GM12878 (cell line): ENCODE results near the gene CARM1. TPM values are rescaled to one million over a fixed set of nuclear protein-coding genes. Genes with fewer than 3 reads are reported as not detected.

Experiments used
- ATAC-seq: fragments of 200-7000 bp; cut with Tn5 transposase; 3 replicates; pipeline ENCODE4 v1.9.1; 2020; ENCODE audit warnings: mild to moderate bottlenecking, moderate library complexity
- BruUV-seq: library from RNA; stranded (reverse); fragments of 400-500 nt; replicated peaks from 2 replicates; lab custom pipeline; 2021; lab: Mats Ljungman, UMichigan
- CTCF ChIA-PET: fragments of 300-600 bp; sonication (Branson Sonifier 250); formaldehyde crosslinking; extraction: SDS; loops from one replicate; lab custom pipeline; 2021; ENCODE audit warnings: inconsistent platforms; lab: Yijun Ruan, JAX
- POLR2A ChIA-PET: fragments of 350-600 bp; formaldehyde crosslinking; extraction: SDS; loops from one replicate; lab custom pipeline; 2021; ENCODE audit warnings: inconsistent platforms; lab: Charles Lee
- RAD21 ChIA-PET: fragments of 300-600 bp; sonication (Branson Sonifier 250); formaldehyde crosslinking; loops from one replicate; lab custom pipeline; 2023; ENCODE audit warnings: antibody characterized with exemption; ENCODE audit not compliant: unreplicated experiment; lab: Charles Lee
- SMC1A ChIA-PET: fragments of 300-600 bp; sonication (Branson Sonifier 250); formaldehyde crosslinking; loops from one replicate; lab custom pipeline; 2023; ENCODE audit not compliant: unreplicated experiment, uncharacterized antibody; lab: Charles Lee
- DNase-seq: peaks from one replicate; pipeline ENCODE4 v3.0.0-alpha.2; 2011; ENCODE audit warnings: low read depth, low spot score
- FAIRE-seq: peaks from 3 replicates; lab custom pipeline; 2011; peaks lifted over from hg19 to GRCh38; lab: Jason Lieb, UNC
- H2AFZ ChIP-seq: 2 replicates; pipeline ENCODE4 v1.6.0; 2011; ENCODE audit warnings: low read depth, low read length, control low read depth; ENCODE audit not compliant: control insufficient read depth
- H3K27ac ChIP-seq: 2 replicates; pipeline ENCODE4 v1.5.1; 2011; ENCODE audit warnings: control low read depth; ENCODE audit not compliant: control insufficient read depth, insufficient read depth
- H3K27me3 ChIP-seq, 2 experiments: replicated peaks in 1 of 2; 2 replicates each; pipeline versions ENCODE4 v1.6.0 to v1.6.1; 2011; ENCODE audit warnings: low read length in 1 of 2; ENCODE audit not compliant: control insufficient read depth in 2 of 2, insufficient read depth in 2 of 2
- H3K36me3 ChIP-seq, 2 experiments: 2 replicates each; pipeline ENCODE4 v1.5.1; 2011; ENCODE audit warnings: low read length in 1 of 2; ENCODE audit not compliant: control insufficient read depth in 2 of 2, insufficient read depth in 2 of 2
- H3K4me1 ChIP-seq: 2 replicates; pipeline ENCODE4 v1.6.1; 2011; ENCODE audit warnings: mild to moderate bottlenecking, low read length, moderate library complexity, mixed read lengths; ENCODE audit not compliant: control insufficient read depth, insufficient read depth
- H3K4me2 ChIP-seq: 2 replicates; pipeline ENCODE4 v1.6.0; 2011; ENCODE audit warnings: control low read depth; ENCODE audit not compliant: control insufficient read depth, insufficient read depth
- H3K4me3 ChIP-seq: fragments of 200-600 bp; sonication (generic); 2 replicates; pipeline ENCODE4 v1.5.1; 2016
- H3K79me2 ChIP-seq: 2 replicates; pipeline ENCODE4 v1.6.0; 2011; ENCODE audit warnings: low read length; ENCODE audit not compliant: control insufficient read depth, insufficient read depth
- H3K9ac ChIP-seq: 2 replicates; pipeline ENCODE4 v1.8.0; 2011; ENCODE audit warnings: low read length, control low read depth, mixed read lengths; ENCODE audit not compliant: control insufficient read depth, insufficient read depth
- H3K9me3 ChIP-seq: replicated peaks from 3 replicates; pipeline ENCODE4 v1.5.1; 2011; ENCODE audit warnings: mild to moderate bottlenecking, low read length; ENCODE audit not compliant: control insufficient read depth, insufficient read depth
- H4K20me1 ChIP-seq: 2 replicates; pipeline ENCODE4 v1.6.0; 2011; ENCODE audit not compliant: control insufficient read depth, insufficient read depth
- BACH1 ChIP-seq: fragments of 450-650 bp; IDR thresholded peaks from 2 replicates; pipeline ENCODE4 v1.6.1; 2017; ENCODE audit warnings: mild to moderate bottlenecking, borderline replicate concordance
- BCL11A ChIP-seq: IDR thresholded peaks from 2 replicates; pipeline ENCODE4 v1.6.1; 2011; ENCODE audit warnings: low read depth, low read length
- GATAD2B ChIP-seq: fragments of 450-650 bp; conservative IDR thresholded peaks from 2 replicates; pipeline ENCODE4 v1.6.1; 2017; ENCODE audit warnings: low read depth, mild to moderate bottlenecking, moderate library complexity
- JUND ChIP-seq: IDR thresholded peaks from 2 replicates; pipeline ENCODE4 v1.6.1; 2012; ENCODE audit warnings: low read depth, mild to moderate bottlenecking, low read length, improper control_type of control experiment, moderate library complexity
- RAD51 ChIP-seq: fragments of 450-650 bp; IDR thresholded peaks from 2 replicates; pipeline ENCODE4 v1.6.1; 2016; ENCODE audit warnings: moderate library complexity, mild to moderate bottlenecking, inconsistent platforms
- SREBF2 ChIP-seq: IDR thresholded peaks from 2 replicates; pipeline ENCODE4 v1.6.1; 2012; ENCODE audit warnings: mild to moderate bottlenecking, low read length
- TBL1XR1 ChIP-seq: IDR thresholded peaks from 2 replicates; pipeline ENCODE4 v1.6.1; 2012; ENCODE audit warnings: low read depth, low read length, improper control_type of control experiment
- ZBED1 ChIP-seq: IDR thresholded peaks from 2 replicates; pipeline ENCODE4 v1.6.1; 2016; ENCODE audit warnings: borderline replicate concordance
- WGBS: methylation state at CpG from one replicate; pipeline ENCODE4 v1.1.6; 2016; ENCODE audit warnings: low lambda C conversion rate; ENCODE audit not compliant: insufficient replicate concordance, insufficient coverage; ENCODE audit errors: missing lambda C conversion rate; 5-methylcytosine and 5-hydroxymethylcytosine counted together
- in situ Hi-C: fragments of 300-500 bp; cut with MboI; formaldehyde crosslinking; loops from 9 replicates; pipeline ENCODE4 v1.14.3; 2018; ENCODE audit warnings: mixed read lengths
- intact Hi-C: fragments of 100-400 bp; cut with micrococcal nuclease; formaldehyde crosslinking; loops from one replicate; pipeline ENCODE4 v1.14.2; 2022; ENCODE audit not compliant: unreplicated experiment
- polyA plus RNA-seq, 11 experiments: library from polyadenylated mRNA; depleted of rRNA in 4 of 11; unstranded in 6 of 11; stranded (reverse) in 5 of 11; fragments of >200 nt; fragmentation: Nextera tagmentation in 4 of 11; fragmentation: Illumina TruSeq in 1 of 11; extraction: Ambion mirVana in 4 of 11; extraction: Trizol in 1 of 11; gene quantifications; 1 replicate in 1 of 11; 2 replicates in 10 of 11; pipeline versions ENCODE4 v1.2.1 to v1.2.3, GENCODE V29; 2011 to 2016; ENCODE audit warnings: inconsistent platforms in 2 of 11, missing spikeins in 2 of 11, low read depth in 1 of 11
- total RNA-seq, 4 experiments: library from RNA; depleted of rRNA in 3 of 4; stranded (reverse); fragments of >200 nt in 3 of 4; fragmentation: Illumina TruSeq in 1 of 4; extraction: Trizol in 1 of 4; gene quantifications; 2 replicates each; pipeline versions ENCODE4 v1.2.1 to v1.2.3, GENCODE V29; 2013 to 2021
- TF ChIP-seq, protein P1 (sequence below): fragments of 450-650 bp; IDR thresholded peaks from 2 replicates; pipeline ENCODE4 v1.6.1; 2017; ENCODE audit warnings: mild to moderate bottlenecking

The CARM1 gene
- total and polyA plus RNA-seq, 10 of the 15 experiments (the other 5 are each of a cell fraction or from before 2014, with no cell fraction given): 0.45 to 116 (median 39.7) TPM

DNA sequence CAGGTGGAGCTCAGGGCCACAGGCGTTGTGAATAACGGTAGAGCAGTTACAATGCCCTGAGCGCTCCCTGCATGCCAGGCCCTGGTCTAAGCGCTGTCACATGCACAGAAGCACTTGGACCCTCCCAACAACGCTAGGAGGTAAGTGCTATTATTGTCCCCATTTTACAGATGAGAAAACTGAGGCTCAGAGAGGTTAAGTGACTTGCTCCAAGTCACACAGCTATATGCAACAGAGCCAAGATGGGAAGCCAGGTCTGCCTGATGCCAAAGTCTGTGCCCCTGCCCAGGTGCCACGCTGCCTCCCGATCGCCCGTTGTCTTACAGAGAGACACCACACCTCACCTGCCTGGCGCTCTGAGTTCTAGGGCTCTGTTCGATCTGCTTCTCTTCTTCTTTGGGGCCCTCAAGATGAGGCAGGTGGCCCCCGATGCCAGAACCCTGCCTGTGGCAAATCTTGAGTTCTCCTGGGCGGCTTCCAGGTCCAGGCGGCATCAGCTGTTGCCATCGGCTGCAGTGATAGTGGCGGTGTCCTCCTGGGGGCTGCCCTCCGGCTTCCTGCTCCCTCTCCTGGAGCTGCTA, 37.1 kb downstream of the CARM1 start:
- ChIA-PET POLR2A (no interaction called here), SMC1A (no interaction called here), CTCF (no interaction called here), RAD21 (no interaction called here)
- no peak for DNase-seq
- ATAC-seq: no peak
- Histone ChIP-seq H3K27ac (no peak overlapping the region), H3K9ac (no peak overlapping the region), H3K4me1 (no peaks in the 10 kb centered on the region), H3K79me2 (no peaks in the 10 kb centered on the region; the same call in 1 of the 2 replicates), H3K4me2 (no peak overlapping the region), H3K27me3 (no peaks in the 10 kb centered on the region), H2AFZ (no peak overlapping the region), H3K9me3 (no peaks in the 10 kb centered on the region), H3K36me3 (peaks cover 15 to 40% of the 10 kb centered on the region in 2 experiments; a peak in 3 of 4 replicates), H3K4me3 (no peak overlapping the region), H4K20me1 (no peaks in the 10 kb centered on the region)
- TF ChIP-seq RAD51: no peak
- TF ChIP-seq ZBED1: no peak
- TF ChIP-seq SREBF2: no peak
- TF ChIP-seq BACH1: no peak
- TF ChIP-seq, protein P1, sequence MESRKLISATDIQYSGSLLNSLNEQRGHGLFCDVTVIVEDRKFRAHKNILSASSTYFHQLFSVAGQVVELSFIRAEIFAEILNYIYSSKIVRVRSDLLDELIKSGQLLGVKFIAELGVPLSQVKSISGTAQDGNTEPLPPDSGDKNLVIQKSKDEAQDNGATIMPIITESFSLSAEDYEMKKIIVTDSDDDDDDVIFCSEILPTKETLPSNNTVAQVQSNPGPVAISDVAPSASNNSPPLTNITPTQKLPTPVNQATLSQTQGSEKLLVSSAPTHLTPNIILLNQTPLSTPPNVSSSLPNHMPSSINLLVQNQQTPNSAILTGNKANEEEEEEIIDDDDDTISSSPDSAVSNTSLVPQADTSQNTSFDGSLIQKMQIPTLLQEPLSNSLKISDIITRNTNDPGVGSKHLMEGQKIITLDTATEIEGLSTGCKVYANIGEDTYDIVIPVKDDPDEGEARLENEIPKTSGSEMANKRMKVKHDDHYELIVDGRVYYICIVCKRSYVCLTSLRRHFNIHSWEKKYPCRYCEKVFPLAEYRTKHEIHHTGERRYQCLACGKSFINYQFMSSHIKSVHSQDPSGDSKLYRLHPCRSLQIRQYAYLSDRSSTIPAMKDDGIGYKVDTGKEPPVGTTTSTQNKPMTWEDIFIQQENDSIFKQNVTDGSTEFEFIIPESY: no peak
- no peak for TF ChIP-seq BCL11A
- no peak for TF ChIP-seq JUND
- TF ChIP-seq GATAD2B: no peak
- no peak for TF ChIP-seq TBL1XR1
- BruUV-seq: TSS peak; percentile 28
- WGBS: 95% methylated on average over 17 of the region's 17 CpGs
- FAIRE-seq: no peak
- intact Hi-C loops (no loop called here), in situ Hi-C loops (no loop called here)
